HCT116 (cell line): ENCODE data around the gene SLAMF7.

Source experiments
- CEBPB ChIP-seq: IDR thresholded peaks from 2 replicates; pipeline ENCODE4 v1.6.1; 2012; ENCODE audit warnings: low read depth
- EGR1 ChIP-seq: IDR thresholded peaks from 2 replicates; pipeline ENCODE4 v1.6.1; 2012; ENCODE audit warnings: low read depth
- ELF1 ChIP-seq: IDR thresholded peaks from 2 replicates; pipeline ENCODE4 v1.6.1; 2012; ENCODE audit warnings: low read depth, borderline replicate concordance
- EZH2 ChIP-seq: fragments of 200-600 bp; sonication (generic); IDR thresholded peaks from 2 replicates; pipeline ENCODE4 v1.6.1; 2017; ENCODE audit warnings: antibody characterized with exemption, mixed run types
- EZH2phosphoT487 ChIP-seq: fragments of 200-600 bp; IDR thresholded peaks from 2 replicates; pipeline ENCODE4 v1.6.1; 2018; ENCODE audit warnings: antibody characterized with exemption, borderline replicate concordance
- POLR2A ChIP-seq: IDR thresholded peaks from 2 replicates; pipeline ENCODE4 v1.7.0; 2011; ENCODE audit warnings: borderline replicate concordance; ENCODE audit not compliant: insufficient read depth, insufficient read length; ENCODE audit errors: extremely low read depth
- POLR2AphosphoS5 ChIP-seq: IDR thresholded peaks from 2 replicates; pipeline ENCODE4 v1.6.1; 2011; ENCODE audit warnings: mild to moderate bottlenecking, low read depth, low read length, moderate library complexity
- SRF ChIP-seq: IDR thresholded peaks from 2 replicates; pipeline ENCODE4 v1.6.1; 2012; ENCODE audit warnings: low read depth
- TCF7L2 ChIP-seq: IDR thresholded peaks from 2 replicates; pipeline ENCODE4 v1.7.0; 2011; ENCODE audit warnings: borderline replicate concordance, inconsistent platforms; ENCODE audit not compliant: insufficient read depth, insufficient read length; ENCODE audit errors: extremely low read depth
- ZFX ChIP-seq: fragments of 450-650 bp; IDR thresholded peaks from 2 replicates; pipeline ENCODE4 v1.6.1; 2017
- ZNF274 ChIP-seq: fragments of 200-500 bp; sonication (Bioruptor generic); IDR thresholded peaks from 2 replicates; pipeline ENCODE4 v1.6.1; 2014; ENCODE audit warnings: mild to moderate bottlenecking, low read depth, low read length, inconsistent platforms
- TF ChIP-seq, protein P1 (sequence below), 3 experiments: fragments of 200-600 bp in 1 of 3; sonication (generic) in 1 of 3; IDR thresholded peaks in 2 of 3; conservative IDR thresholded peaks in 1 of 3; 2 replicates each; pipeline ENCODE4 v1.5.1; 2012 to 2017; ENCODE audit warnings: low read depth in 2 of 3, low read length in 2 of 3, antibody characterized with exemption in 1 of 3, borderline replicate concordance in 1 of 3, control low read depth in 1 of 3, mild to moderate bottlenecking in 1 of 3, mixed read lengths in 1 of 3, mixed run types in 1 of 3, moderate library complexity in 1 of 3; ENCODE audit not compliant: insufficient read depth in 1 of 3
- TF ChIP-seq, protein P2 (sequence below): IDR thresholded peaks from 2 replicates; pipeline ENCODE4 v1.6.1; 2012
- TF ChIP-seq, protein P3 (sequence below): IDR thresholded peaks from 2 replicates; pipeline ENCODE4 v1.6.1; 2011; ENCODE audit warnings: mild to moderate bottlenecking, low read length, moderate library complexity; ENCODE audit not compliant: insufficient replicate concordance; ENCODE audit errors: extremely low read depth

DNA sequence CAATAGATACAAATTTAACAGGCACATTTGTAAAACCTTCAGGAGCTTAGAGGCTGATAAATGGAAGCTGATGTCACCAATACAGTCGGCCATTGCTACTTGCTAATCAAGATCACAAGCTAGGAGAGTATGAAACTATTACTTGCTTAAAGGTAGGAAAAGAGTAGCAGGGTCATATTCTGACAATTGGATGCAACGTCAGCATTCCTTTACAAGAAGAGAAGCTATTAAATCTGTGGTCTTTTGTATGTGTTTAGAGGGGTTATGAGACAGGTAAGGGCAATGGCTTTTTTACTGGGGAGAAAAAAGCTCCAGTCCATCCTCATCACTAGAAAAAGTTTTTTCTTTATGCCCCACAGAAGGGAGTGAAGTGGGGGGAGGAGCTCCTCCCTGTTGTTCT is 15.7 kb upstream of the SLAMF7 start:
- TF ChIP-seq, protein P1, sequence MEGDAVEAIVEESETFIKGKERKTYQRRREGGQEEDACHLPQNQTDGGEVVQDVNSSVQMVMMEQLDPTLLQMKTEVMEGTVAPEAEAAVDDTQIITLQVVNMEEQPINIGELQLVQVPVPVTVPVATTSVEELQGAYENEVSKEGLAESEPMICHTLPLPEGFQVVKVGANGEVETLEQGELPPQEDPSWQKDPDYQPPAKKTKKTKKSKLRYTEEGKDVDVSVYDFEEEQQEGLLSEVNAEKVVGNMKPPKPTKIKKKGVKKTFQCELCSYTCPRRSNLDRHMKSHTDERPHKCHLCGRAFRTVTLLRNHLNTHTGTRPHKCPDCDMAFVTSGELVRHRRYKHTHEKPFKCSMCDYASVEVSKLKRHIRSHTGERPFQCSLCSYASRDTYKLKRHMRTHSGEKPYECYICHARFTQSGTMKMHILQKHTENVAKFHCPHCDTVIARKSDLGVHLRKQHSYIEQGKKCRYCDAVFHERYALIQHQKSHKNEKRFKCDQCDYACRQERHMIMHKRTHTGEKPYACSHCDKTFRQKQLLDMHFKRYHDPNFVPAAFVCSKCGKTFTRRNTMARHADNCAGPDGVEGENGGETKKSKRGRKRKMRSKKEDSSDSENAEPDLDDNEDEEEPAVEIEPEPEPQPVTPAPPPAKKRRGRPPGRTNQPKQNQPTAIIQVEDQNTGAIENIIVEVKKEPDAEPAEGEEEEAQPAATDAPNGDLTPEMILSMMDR (IDR thresholded peaks at IDR 0.05 in 2 of 3, conservative IDR thresholded peaks at IDR 0.05 in 1 of 3; ENCODE audit: borderline replicate concordance in 1 of 3, insufficient read depth in 1 of 3, low read depth in 2 of 3, low read length in 2 of 3) = no peak
- TF ChIP-seq ZNF274 (no peak), POLR2A (no peak), EZH2phosphoT487 (no peak), TCF7L2 (no peak), EZH2 (no peak), POLR2AphosphoS5 (no peak), ZFX (no peak), CEBPB (no peak), SRF (no peak), EGR1 (no peak), ELF1 (no peak)
- TF ChIP-seq, protein P2, sequence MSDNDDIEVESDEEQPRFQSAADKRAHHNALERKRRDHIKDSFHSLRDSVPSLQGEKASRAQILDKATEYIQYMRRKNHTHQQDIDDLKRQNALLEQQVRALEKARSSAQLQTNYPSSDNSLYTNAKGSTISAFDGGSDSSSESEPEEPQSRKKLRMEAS = no peak
- TF ChIP-seq, protein P3, sequence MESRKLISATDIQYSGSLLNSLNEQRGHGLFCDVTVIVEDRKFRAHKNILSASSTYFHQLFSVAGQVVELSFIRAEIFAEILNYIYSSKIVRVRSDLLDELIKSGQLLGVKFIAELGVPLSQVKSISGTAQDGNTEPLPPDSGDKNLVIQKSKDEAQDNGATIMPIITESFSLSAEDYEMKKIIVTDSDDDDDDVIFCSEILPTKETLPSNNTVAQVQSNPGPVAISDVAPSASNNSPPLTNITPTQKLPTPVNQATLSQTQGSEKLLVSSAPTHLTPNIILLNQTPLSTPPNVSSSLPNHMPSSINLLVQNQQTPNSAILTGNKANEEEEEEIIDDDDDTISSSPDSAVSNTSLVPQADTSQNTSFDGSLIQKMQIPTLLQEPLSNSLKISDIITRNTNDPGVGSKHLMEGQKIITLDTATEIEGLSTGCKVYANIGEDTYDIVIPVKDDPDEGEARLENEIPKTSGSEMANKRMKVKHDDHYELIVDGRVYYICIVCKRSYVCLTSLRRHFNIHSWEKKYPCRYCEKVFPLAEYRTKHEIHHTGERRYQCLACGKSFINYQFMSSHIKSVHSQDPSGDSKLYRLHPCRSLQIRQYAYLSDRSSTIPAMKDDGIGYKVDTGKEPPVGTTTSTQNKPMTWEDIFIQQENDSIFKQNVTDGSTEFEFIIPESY = no peak
